Uterus (tissue), 2 donors: ENCODE results near the gene NLK.
A peak's percentile ranks its signal among the peaks of the same experiment; 100 is the strongest.
"Not testable (repeated sequence)": the region's sequence is repeated elsewhere in the genome, so short reads cannot be mapped to it uniquely, and the experiment has no call there.

ENCODE experiments used
- POLR2A ChIP-seq, 2 donors: fragments of 450-650 bp; IDR thresholded peaks; one replicate each; pipeline ENCODE4 v1.6.1; 2016; ENCODE audit warnings: antibody characterized with exemption in 2 of 2, mild to moderate bottlenecking in 1 of 2, moderate library complexity in 1 of 2
- TF ChIP-seq, protein P1 (sequence below), 4 experiments: fragments of 200-600 bp in 2 of 4; fragments of 450-650 bp in 2 of 4; sonication (generic) in 2 of 4; IDR thresholded peaks; one replicate each; pipeline ENCODE4 v1.5.1; 2016 to 2019; ENCODE audit warnings: antibody characterized with exemption in 4 of 4, mild to moderate bottlenecking in 2 of 4, moderate library complexity in 1 of 4

DNA sequence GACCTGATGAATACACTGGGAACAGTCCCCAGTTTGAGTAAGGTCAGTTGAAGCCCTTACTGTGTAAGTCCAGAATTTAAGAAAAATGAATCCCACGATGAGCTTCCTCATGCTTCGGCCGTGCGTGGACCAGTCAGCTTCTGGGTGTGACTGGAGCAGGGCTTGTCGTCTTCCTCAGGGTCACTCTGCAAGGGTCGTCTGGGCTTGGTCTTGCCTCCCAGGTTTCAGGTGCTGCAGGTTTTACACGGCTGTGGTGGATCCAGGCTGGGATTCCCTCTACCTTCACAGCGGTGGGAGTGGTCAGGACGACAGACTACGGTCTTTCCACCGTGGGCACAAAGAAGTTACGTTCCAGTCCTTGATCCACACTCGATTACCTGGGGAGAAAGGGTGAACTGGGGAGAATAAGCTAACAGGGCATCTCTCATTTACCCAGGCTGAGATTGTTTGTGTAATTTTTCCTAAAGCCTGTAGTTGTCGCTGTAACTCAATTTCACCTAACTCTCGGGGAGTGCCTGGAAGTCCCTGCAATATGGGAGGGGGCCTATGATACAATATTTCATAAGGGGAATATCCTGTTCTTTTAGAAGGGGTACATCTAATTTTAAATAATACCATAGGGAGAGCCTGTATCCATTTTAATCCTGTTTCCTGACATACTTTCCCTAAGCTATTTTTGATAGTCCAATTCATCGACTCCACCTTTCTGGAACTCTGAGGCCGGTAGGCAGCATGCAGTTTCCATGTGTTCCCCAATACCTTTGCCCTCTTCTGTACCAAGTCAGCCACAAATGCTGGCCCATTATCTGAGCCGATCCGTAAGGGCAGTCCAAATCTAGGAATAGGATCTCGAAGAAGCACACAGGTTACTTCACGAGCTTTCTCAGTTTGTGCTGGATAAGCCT lies 190.7 kb downstream of the NLK start:
- TF ChIP-seq, protein P1, sequence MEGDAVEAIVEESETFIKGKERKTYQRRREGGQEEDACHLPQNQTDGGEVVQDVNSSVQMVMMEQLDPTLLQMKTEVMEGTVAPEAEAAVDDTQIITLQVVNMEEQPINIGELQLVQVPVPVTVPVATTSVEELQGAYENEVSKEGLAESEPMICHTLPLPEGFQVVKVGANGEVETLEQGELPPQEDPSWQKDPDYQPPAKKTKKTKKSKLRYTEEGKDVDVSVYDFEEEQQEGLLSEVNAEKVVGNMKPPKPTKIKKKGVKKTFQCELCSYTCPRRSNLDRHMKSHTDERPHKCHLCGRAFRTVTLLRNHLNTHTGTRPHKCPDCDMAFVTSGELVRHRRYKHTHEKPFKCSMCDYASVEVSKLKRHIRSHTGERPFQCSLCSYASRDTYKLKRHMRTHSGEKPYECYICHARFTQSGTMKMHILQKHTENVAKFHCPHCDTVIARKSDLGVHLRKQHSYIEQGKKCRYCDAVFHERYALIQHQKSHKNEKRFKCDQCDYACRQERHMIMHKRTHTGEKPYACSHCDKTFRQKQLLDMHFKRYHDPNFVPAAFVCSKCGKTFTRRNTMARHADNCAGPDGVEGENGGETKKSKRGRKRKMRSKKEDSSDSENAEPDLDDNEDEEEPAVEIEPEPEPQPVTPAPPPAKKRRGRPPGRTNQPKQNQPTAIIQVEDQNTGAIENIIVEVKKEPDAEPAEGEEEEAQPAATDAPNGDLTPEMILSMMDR (IDR thresholded peaks at IDR 0.05), result peak in 1 of 4 experiments; percentile 21
- not testable (repeated sequence) for TF ChIP-seq POLR2A (IDR thresholded peaks at IDR 0.05)
